ENCODE measurements around the gene FNDC3B. TPM values are rescaled to one million over a fixed set of nuclear protein-coding genes. Genes with fewer than 3 reads are reported as not detected.

Gene FNDC3B
- total and polyA plus RNA-seq, 2 of the 8 experiments (the other 6 are each of a cell fraction or from before 2014, with no cell fraction given), result 14.1 to 44.4 TPM

- Histone ChIP-seq H3K9me3 (ENCODE audit: insufficient read depth in 2 of 2, low read depth in 1 of 2, low read length in 1 of 2) (no peaks in the 10 kb centered on the region), H3K4me2 (ENCODE audit: insufficient read depth in 1 of 2, low read depth in 2 of 2, low read length in 2 of 2) (no peak overlapping the region), H2BK120ac (replicated peaks; ENCODE audit: low read depth, low read length) (no peak overlapping the region), H3K36me3 (ENCODE audit: control insufficient read depth in 2 of 4, insufficient read depth in 4 of 4, low read length in 3 of 4) (no peaks in the 10 kb centered on the region), H3K56ac (replicated peaks; ENCODE audit: insufficient read length, low read depth, low read length) (no peak overlapping the region), H3K18ac (ENCODE audit: extremely low read depth, low read length) (no peak overlapping the region), H2BK15ac (ENCODE audit: low read length) (no peak overlapping the region), H2BK12ac (ENCODE audit: low read depth, low read length) (no peak overlapping the region), H2BK20ac (ENCODE audit: low read length) (no peak overlapping the region), H3K4me3 (ENCODE audit: extremely low read depth in 1 of 4, insufficient read depth in 2 of 4, low read depth in 3 of 4, low read length in 4 of 4) (no peak overlapping the region), H4K20me1 (replicated peaks in 1 of 2; ENCODE audit: control insufficient read depth in 1 of 2, insufficient read depth in 2 of 2, low read length in 2 of 2) (no peaks in the 10 kb centered on the region), H2AK5ac (ENCODE audit: low read depth, low read length) (no peak overlapping the region), H3K14ac (ENCODE audit: insufficient read length) (no peak overlapping the region), H3K27ac (ENCODE audit: low read depth, low read length) (no peak overlapping the region), H3K79me2 (ENCODE audit: control insufficient read depth in 1 of 2, insufficient read depth in 2 of 2, low read length in 2 of 2) (peaks cover 0 to 92% of the 10 kb centered on the region in 2 experiments; a peak in 3 of 4 replicates), H3K23ac (ENCODE audit: insufficient read length) (no peak overlapping the region), H4K8ac (ENCODE audit: extremely low read depth, insufficient read depth, low read length) (no peak overlapping the region), H3K4me1 (replicated peaks in 1 of 4; ENCODE audit: control insufficient read depth in 3 of 4, insufficient read depth in 4 of 4, low read length in 3 of 4) (peaks cover 2 to 9% (median 5%) of the 10 kb centered on the region in 4 experiments; a peak in 4 of 7 replicates), H2AFZ (ENCODE audit: low read length) (no peak overlapping the region), H3K79me1 (ENCODE audit: low read depth, low read length) (peaks cover 3% of the 10 kb centered on the region), H4K5ac (ENCODE audit: insufficient read length, low read depth, low read length) (no peak overlapping the region), H4K91ac (replicated peaks; ENCODE audit: insufficient read length, low read length) (no peak overlapping the region), H3K23me2 (ENCODE audit: low read depth, low read length) (no peaks in the 10 kb centered on the region), H3K27me3 (replicated peaks in 1 of 4; ENCODE audit: control insufficient read depth in 3 of 4, extremely low read depth in 1 of 4, insufficient read depth in 3 of 4, low read length in 3 of 4) (no peaks in the 10 kb centered on the region), H3K9ac (replicated peaks in 1 of 4; ENCODE audit: extremely low read depth in 1 of 4, low read depth in 3 of 4, low read length in 3 of 4) (no peak overlapping the region), H2BK5ac (ENCODE audit: low read depth, low read length) (no peak overlapping the region), H3K4ac (replicated peaks; ENCODE audit: insufficient read length, low read depth, low read length) (no peak overlapping the region)
- FAIRE-seq (no peak), DNase-seq (ENCODE audit: low read depth in 1 of 2, low spot score in 2 of 2) (no peak)
- CTCF ChIA-PET (ENCODE audit: partially characterized antibody), result interaction anchor here (1.2 kb wide), 1 partner anchor 73 kb away, joined by 4 read pairs; no protein-coding TSS in a partner anchor
- POLR2A ChIA-PET (ENCODE audit: partially characterized antibody), result no interaction called here
- 73% methylated on average over 3 of the region's 3 CpGs; no CpG with 5 or more reads in 1 of the 2 experiments for WGBS, 2 experiments (ENCODE audit: extremely low coverage in 1 of 2, insufficient coverage in 1 of 2, insufficient read length in 1 of 2, insufficient replicate concordance in 2 of 2, low coverage in 1 of 2, low lambda C conversion rate in 2 of 2, missing lambda C conversion rate in 1 of 2)
Measured at GRCh38 chr3:172096881-172097420, 57.6 kb downstream of the FNDC3B start.
